Stomach (tissue), 4 donors: Measurements from ENCODE around the gene DLGAP1.

Source experiments
- POLR2AphosphoS5 ChIP-seq, 3 donors: sonication (generic); formaldehyde crosslinking; IDR thresholded peaks; one replicate each; pipeline ENCODE4 v1.6.1; 2016; ENCODE audit warnings: antibody characterized with exemption in 3 of 3
- TF ChIP-seq, protein P1 (sequence below), 7 experiments: fragments of 450-650 bp in 4 of 7; fragments of 200-600 bp in 3 of 7; sonication (generic) in 3 of 7; IDR thresholded peaks; one replicate each; pipeline ENCODE4 v1.5.1; 2016 to 2019; ENCODE audit warnings: antibody characterized with exemption in 7 of 7, control low read depth in 2 of 7, mild to moderate bottlenecking in 1 of 7

DNA sequence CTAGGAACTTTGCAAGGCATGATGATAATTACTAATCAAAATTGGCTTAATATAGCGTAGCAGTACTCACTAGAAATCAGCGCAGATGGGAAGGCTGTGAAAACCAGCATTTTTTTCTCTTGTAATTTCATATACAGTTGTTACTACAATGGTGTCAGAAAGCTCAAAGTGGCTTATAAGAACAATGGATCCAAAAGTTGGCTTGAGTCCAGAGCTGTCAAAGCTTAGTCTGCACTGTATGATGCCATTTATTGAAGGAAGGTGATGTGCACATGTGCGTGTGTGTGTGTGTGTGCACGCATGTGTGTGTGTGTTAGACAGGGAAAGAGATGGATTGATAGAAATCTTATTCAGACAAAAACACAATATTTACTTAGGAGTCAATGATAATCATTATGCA lies 663.9 kb downstream of the DLGAP1 start:
- no peak for TF ChIP-seq POLR2AphosphoS5 (IDR thresholded peaks at IDR 0.05)
- TF ChIP-seq, protein P1, sequence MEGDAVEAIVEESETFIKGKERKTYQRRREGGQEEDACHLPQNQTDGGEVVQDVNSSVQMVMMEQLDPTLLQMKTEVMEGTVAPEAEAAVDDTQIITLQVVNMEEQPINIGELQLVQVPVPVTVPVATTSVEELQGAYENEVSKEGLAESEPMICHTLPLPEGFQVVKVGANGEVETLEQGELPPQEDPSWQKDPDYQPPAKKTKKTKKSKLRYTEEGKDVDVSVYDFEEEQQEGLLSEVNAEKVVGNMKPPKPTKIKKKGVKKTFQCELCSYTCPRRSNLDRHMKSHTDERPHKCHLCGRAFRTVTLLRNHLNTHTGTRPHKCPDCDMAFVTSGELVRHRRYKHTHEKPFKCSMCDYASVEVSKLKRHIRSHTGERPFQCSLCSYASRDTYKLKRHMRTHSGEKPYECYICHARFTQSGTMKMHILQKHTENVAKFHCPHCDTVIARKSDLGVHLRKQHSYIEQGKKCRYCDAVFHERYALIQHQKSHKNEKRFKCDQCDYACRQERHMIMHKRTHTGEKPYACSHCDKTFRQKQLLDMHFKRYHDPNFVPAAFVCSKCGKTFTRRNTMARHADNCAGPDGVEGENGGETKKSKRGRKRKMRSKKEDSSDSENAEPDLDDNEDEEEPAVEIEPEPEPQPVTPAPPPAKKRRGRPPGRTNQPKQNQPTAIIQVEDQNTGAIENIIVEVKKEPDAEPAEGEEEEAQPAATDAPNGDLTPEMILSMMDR (IDR thresholded peaks at IDR 0.05), result no peak
